T1000 (cell line): Measurements from ENCODE around the gene NIN.

Source experiments
- DNase-seq: peaks from one replicate; lab custom pipeline; 2025; ENCODE audit warnings: mixed read lengths; lab: John Stamatoyannopoulos, UW

NIN gene

GRCh38 chr14:50830932-50831725 lies at the start of gene NIN:
TSS of gene NIN (minus strand) at chr14:50831162. CDS start at chr14:50822056, 9,106 bp downstream.
- peak; percentile 49 for DNase-seq

DNA sequence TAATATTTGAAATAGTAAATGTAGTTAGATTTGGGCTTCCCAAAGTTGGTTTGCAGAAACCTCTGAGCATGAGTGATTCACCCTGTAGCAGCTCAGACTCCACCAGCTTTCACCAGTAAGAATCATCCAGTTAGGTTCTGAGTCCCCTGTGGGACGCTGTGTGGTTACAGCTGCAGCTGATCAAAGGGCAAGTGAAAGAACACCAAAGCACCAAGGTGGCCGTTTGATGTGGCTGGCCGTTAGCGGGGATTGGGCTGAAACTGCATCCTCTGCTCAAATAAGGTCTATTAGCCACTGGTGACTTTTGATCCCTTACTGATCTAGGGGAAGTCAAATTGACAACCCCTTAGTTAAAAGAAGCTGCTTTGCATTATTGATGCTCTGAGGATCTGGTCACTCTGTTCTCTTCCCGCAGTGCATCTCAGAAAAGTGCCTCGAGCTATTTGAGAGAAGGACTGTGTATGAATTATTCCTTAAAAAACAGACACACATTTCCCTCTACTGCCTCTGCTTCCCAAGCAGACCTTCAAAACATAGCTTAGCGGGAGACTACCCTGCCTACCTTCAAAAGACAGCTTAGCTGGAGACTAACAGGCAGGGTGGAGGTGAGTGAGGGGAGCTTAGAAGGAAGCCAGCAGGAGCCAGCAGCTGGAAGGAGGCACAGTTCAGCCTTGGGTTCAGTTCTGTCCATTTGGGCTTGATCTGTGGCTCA lies 44.6 kb upstream of the NIN start:
- DNase-seq: no peak

- no peak for DNase-seq
These were observed 43.8 kb upstream of the NIN start for GRCh38 chr14:50874757-50875156.

DNA sequence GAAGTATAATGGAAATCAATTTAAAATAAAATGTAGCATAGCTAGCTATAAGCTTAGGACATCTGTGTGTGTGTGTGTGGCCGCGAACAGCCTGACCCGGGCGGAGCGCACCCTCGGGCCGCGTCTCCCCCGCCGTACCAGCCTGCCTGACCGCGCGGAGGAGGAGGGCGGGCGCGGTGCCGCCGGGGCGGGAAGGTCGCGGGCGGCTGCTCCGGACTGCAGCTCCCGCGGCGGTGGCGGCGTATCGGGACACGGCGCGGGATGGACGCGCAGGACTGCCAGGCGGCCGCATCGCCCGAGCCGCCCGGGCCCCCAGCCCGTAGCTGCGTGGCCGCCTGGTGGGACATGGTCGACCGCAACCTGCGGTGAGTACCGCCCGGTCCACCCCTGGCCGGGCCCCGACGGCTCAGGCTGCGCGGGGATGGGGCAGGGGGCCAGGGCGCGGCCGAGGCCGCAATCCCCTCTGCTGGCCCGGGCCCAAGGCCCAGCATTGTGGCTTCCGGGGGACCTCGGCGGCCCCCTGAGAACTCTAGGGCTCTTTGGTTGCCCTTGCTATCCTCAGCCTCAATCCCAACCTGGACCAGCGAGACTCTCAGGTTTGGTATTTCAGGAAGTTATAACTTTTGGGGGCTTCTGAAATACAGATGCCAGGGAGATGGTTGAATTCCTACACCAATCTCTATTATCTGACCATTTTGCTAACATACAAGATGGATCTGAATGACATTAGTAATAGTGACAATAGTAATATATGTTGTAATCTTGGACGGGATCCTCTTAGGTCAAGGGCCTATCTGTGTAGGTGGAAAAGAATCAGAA lies 41.2 kb upstream of the NIN start, which contains the start of gene ABHD12B:
TSS of gene ABHD12B (plus strand) at position 140 of the 819 bp plus-strand sequence. CDS start at position 262, 122 bp downstream.
- no peak for DNase-seq

- no peak for DNase-seq
These were observed 40.3 kb upstream of the NIN start for GRCh38 chr14:50871228-50871627.

- no peak for DNase-seq
These were observed 34.6 kb upstream of the NIN start for GRCh38 chr14:50865391-50866076.

- no peak for DNase-seq
These were observed 34.0 kb upstream of the NIN start for GRCh38 chr14:50864946-50865345.

DNA sequence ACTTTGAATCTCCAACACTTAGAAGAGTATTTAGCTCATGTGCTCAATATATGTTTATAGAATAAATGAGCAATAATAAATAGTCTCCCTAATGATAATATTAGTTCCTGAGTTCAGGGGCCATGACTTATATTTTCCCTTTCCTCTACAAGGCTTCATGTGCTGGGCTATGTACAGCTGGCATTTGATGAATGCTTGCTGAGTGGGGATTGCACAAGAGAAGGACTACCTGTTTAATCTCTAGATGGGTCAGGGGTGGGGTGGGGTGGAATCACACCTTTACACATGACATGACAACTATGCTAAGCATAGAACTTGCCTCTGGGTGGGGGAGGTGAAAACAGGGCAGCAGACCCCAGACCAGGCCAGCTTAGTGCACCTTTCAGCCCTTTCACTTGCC lies 33.3 kb upstream of the NIN start:
- no peak for DNase-seq

- DNase-seq: no peak
These were observed 31.1 kb upstream of the NIN start for GRCh38 chr14:50862036-50862570.

- DNase-seq: peak; percentile 67
These were observed 29.6 kb upstream of the NIN start for GRCh38 chr14:50860478-50861086.

DNA sequence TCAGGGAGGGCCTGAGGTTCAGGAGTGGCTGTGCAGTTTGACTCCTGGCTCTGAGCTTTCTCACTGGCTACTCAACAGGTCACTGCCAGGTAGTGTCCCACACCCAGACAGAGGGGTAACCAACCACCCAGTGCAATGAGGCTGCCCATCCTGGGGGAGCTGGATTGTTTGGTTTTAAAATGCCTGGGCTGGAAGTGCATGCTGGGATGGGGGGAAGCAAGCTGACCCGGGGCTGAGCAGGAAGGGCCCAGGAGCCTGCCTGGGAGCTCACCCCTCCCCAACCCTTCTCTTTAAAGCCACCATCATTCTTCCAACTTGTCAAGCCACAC lies 28.3 kb upstream of the NIN start:
- DNase-seq: no peak

- no peak for DNase-seq
These were observed 25.7 kb upstream of the NIN start for GRCh38 chr14:50856660-50857059.

DNA sequence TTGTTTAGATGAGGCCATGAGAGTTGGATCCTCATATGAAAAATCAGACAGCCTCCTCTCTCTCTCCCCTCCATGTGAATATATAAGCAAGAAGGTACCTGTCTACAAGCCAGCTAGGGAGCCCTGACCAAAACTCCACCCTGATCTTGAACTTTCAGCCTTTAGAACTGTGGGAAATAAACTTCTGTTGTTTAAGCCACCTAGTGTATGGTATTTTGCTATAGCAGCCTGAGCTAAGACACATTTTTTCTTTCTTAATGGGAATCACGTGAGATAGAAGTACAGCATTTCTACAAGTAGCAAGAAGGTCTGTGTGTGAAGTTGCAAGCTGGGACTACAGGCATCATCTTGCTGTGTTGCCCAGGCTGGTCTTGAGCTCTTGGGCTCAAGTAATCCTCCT lies 24.6 kb upstream of the NIN start:
- DNase-seq: no peak

DNA sequence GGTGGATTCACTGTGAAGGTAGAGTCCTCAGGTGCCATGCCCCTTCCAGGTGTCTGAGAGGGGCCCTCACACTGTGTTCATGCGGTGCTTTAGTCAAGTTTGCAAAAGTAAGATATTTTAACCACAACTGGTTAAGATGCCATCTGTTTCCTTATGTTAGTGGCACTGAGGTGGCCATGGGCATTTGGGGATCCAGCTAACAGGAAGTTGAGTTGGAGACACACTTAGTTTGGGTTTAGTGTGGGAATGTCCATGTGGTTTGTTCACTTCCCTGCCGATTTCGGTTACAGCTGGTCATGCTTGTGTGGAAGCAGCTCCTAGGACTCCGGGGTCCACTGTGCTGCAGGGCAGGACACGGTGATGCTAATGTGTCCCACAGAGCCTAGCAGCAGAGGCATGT lies 23.6 kb upstream of the NIN start:
- no peak for DNase-seq

DNA sequence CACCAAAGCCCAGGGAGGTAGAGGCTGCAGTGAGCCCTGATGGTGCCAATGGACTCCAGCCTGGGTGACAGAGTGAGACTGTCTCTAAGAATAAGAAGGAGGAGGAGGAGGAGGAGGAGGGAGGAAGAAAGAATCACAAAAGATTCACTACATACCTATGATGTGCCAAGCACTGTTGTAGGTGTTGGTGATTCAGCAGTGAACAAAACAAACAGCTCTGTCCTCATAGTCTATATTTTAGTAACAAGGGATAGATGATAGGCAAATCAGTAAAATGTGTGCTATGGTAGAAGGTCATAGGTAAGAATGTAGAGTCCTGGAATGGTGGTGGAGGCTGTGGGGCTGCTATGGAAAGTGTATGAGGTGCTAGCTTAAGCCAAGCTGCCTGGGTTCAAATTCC lies 22.9 kb upstream of the NIN start:
- no peak for DNase-seq

- peak; percentile 41 for DNase-seq
These were observed 15.4 kb upstream of the NIN start for GRCh38 chr14:50846226-50846880.

GRCh38 chr14:50845166-50845565 lies 14.2 kb upstream of the NIN start:
- no peak for DNase-seq

DNA sequence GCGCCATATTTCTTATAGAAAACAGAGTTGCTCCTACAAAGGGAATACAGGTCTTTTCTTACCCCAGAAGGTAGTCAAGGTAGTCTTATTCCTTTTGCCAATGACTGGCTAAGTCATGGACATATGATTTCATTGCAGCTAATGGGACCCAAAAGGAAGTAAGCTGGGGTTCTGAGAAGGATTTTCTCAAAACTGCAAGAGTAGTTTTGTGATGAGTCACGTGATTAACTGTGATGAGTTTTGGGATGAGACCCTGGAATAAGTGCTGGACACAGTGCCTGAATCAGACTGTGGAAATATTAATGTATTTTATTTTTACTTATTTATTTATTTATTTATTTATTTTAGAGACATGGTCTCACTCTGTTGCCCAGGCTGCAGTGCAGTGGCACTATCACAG lies 13.4 kb upstream of the NIN start:
- DNase-seq: no peak

- no peak for DNase-seq
These were observed 8.7 kb upstream of the NIN start for GRCh38 chr14:50839691-50840090.

- DNase-seq: no peak
These were observed 8.1 kb upstream of the NIN start for GRCh38 chr14:50839048-50839447.
